ENCODE results near the gene NEURL1B. TPM values are rescaled to one million over a fixed set of nuclear protein-coding genes. Genes with fewer than 3 reads are reported as not detected.
A peak's percentile ranks its signal among the peaks of the same experiment; 100 is the strongest.
"Not testable (repeated sequence)": the region's sequence is repeated elsewhere in the genome, so short reads cannot be mapped to it uniquely, and the experiment has no call there.

Gene NEURL1B
- total RNA-seq, 2 donors from 2014 or later, result 17.3 to 17.6 TPM

- no peak overlapping the region for H3K4me3 ChIP-seq
- no peaks in the 10 kb centered on the region for H3K27me3 ChIP-seq (replicated peaks; ENCODE audit: insufficient read depth)
- H3K27ac ChIP-seq, result no peak overlapping the region
- DNase-seq (ENCODE audit: low spot score), result no peak
- H3K9me3 ChIP-seq, result no peaks in the 10 kb centered on the region
- ATAC-seq (ENCODE audit: insufficient number of reproducible peaks, low FRiP score, low read depth), result no peak
- TF ChIP-seq CTCF (IDR thresholded peaks at IDR 0.05), result peak; percentile 30
- peaks cover 0 to 8% of the 10 kb centered on the region in 2 donors for H3K4me1 ChIP-seq (ENCODE audit: control insufficient read depth in 1 of 2, low read depth in 2 of 2)
- no peaks in the 10 kb centered on the region for H3K36me3 ChIP-seq
Observed at GRCh38 chr5:172646716-172647285, 5.7 kb downstream of the NEURL1B start.

GRCh38 chr5:172647352-172648012, 6.4 kb downstream of the NEURL1B start:
- Histone ChIP-seq H3K27me3 (replicated peaks; ENCODE audit: insufficient read depth) (no peaks in the 10 kb centered on the region), H3K36me3 (no peaks in the 10 kb centered on the region), H3K27ac (no peak overlapping the region), H3K9me3 (no peaks in the 10 kb centered on the region), H3K4me3 (no peak overlapping the region), H3K4me1 (ENCODE audit: control insufficient read depth in 1 of 2, low read depth in 2 of 2) (peaks cover 0 to 5% of the 10 kb centered on the region in 2 donors)
- DNase-seq (ENCODE audit: low spot score) (no peak), ATAC-seq (ENCODE audit: insufficient number of reproducible peaks, low FRiP score, low read depth) (no peak)
- no peak for TF ChIP-seq CTCF (IDR thresholded peaks at IDR 0.05)

GRCh38 chr5:172648013-172648381, 6.9 kb downstream of the NEURL1B start:
- Histone ChIP-seq H3K36me3 (no peaks in the 10 kb centered on the region), H3K9me3 (no peaks in the 10 kb centered on the region), H3K27ac (no peak overlapping the region), H3K4me3 (no peak overlapping the region), H3K27me3 (replicated peaks; ENCODE audit: insufficient read depth) (no peaks in the 10 kb centered on the region), H3K4me1 (ENCODE audit: control insufficient read depth in 1 of 2, low read depth in 2 of 2) (peaks cover 0 to 5% of the 10 kb centered on the region in 2 donors)
- TF ChIP-seq CTCF (IDR thresholded peaks at IDR 0.05), result no peak
- ATAC-seq (ENCODE audit: insufficient number of reproducible peaks, low FRiP score, low read depth), result no peak
- DNase-seq (ENCODE audit: low spot score), result no peak

GRCh38 chr5:172648755-172649154, 7.7 kb downstream of the NEURL1B start:
- ATAC-seq (ENCODE audit: insufficient number of reproducible peaks, low FRiP score, low read depth) (no peak), DNase-seq (ENCODE audit: low spot score) (no peak)
- Histone ChIP-seq H3K27ac (no peak overlapping the region), H3K9me3 (no peaks in the 10 kb centered on the region), H3K36me3 (no peaks in the 10 kb centered on the region), H3K27me3 (replicated peaks; ENCODE audit: insufficient read depth) (no peaks in the 10 kb centered on the region), H3K4me3 (no peak overlapping the region), H3K4me1 (ENCODE audit: control insufficient read depth in 1 of 2, low read depth in 2 of 2) (peaks cover 0 to 5% of the 10 kb centered on the region in 2 donors)
- TF ChIP-seq CTCF (IDR thresholded peaks at IDR 0.05), result no peak

GRCh38 chr5:172656496-172656895, 15.4 kb downstream of the NEURL1B start:
- peaks cover 17 to 30% of the 10 kb centered on the region in 2 donors for H3K4me1 ChIP-seq (ENCODE audit: control insufficient read depth in 1 of 2, low read depth in 2 of 2)

GRCh38 chr5:172657524-172658233, 16.6 kb downstream of the NEURL1B start:
- H3K4me3 ChIP-seq; H3K27me3 ChIP-seq (replicated peaks; ENCODE audit: insufficient read depth); ATAC-seq (ENCODE audit: insufficient number of reproducible peaks, low FRiP score, low read depth); DNase-seq (ENCODE audit: low spot score); H3K36me3 ChIP-seq; H3K27ac ChIP-seq; H3K9me3 ChIP-seq: not testable (repeated sequence)
- H3K4me1 ChIP-seq (ENCODE audit: control insufficient read depth in 1 of 2, low read depth in 2 of 2), result peaks cover 17 to 30% of the 10 kb centered on the region in 2 donors

More at GRCh38 chr5:172656496-172656895, 15.4 kb downstream of the NEURL1B start:
- H3K9me3 ChIP-seq; ATAC-seq (ENCODE audit: insufficient number of reproducible peaks, low FRiP score, low read depth); H3K27me3 ChIP-seq (replicated peaks; ENCODE audit: insufficient read depth); H3K36me3 ChIP-seq; H3K4me3 ChIP-seq; H3K27ac ChIP-seq; DNase-seq (ENCODE audit: low spot score): not testable (repeated sequence)
